Muscle of leg (tissue), 11 donors: Measurements from ENCODE around the gene FLACC1. TPM values are rescaled to one million over a fixed set of nuclear protein-coding genes. Genes with fewer than 3 reads are reported as not detected.
A peak's percentile ranks its signal among the peaks of the same experiment; 100 is the strongest.

Source experiments
- DNase-seq: peaks from one replicate; pipeline ENCODE4 v3.0.0; 2013
- H3K27ac ChIP-seq: one replicate; pipeline ENCODE4 v1.5.1; 2013; ENCODE audit warnings: mild to moderate bottlenecking, low read length, control low read depth
- H3K27me3 ChIP-seq: one replicate; pipeline ENCODE4 v1.6.1; 2013; ENCODE audit warnings: low read length; ENCODE audit not compliant: control insufficient read depth, insufficient read depth
- H3K36me3 ChIP-seq: one replicate; pipeline ENCODE4 v1.6.1; 2013; ENCODE audit warnings: low read length; ENCODE audit not compliant: control insufficient read depth, insufficient read depth
- H3K4me1 ChIP-seq: one replicate; pipeline ENCODE4 v1.6.1; 2013; ENCODE audit warnings: low read length; ENCODE audit not compliant: control insufficient read depth, insufficient read depth
- H3K4me3 ChIP-seq: one replicate; pipeline ENCODE4 v1.5.1; 2013; ENCODE audit warnings: low read length, control low read depth
- H3K9me3 ChIP-seq: replicated peaks from 2 replicates; pipeline ENCODE4 v1.6.1; 2013; ENCODE audit warnings: low read depth, low read length; ENCODE audit not compliant: control insufficient read depth
- WGBS: methylation state at CpG from one replicate; pipeline ENCODE4 v1.1.5; 2013; ENCODE audit warnings: missing lambda C conversion rate; ENCODE audit not compliant: insufficient coverage; 5-methylcytosine and 5-hydroxymethylcytosine counted together
- polyA plus RNA-seq, 8 donors: library from polyadenylated mRNA; unstranded; fragments of 120-200 nt; gene quantifications; one replicate each; pipeline versions ENCODE4 v1.2.1 to v1.2.3, GENCODE V29; 2013; ENCODE audit warnings: inconsistent platforms in 1 of 8, low replicate concordance in 1 of 8; ENCODE audit not compliant: insufficient read length in 8 of 8, insufficient read depth in 1 of 8
- total RNA-seq: library from RNA; stranded (reverse); fragments of 120-200 nt; gene quantifications from one replicate; pipeline ENCODE4 v1.2.4, GENCODE V29; 2013

The FLACC1 gene
- total and polyA plus RNA-seq, 9 donors, result 0.90 to 2.3 (median 1.5) TPM

DNA sequence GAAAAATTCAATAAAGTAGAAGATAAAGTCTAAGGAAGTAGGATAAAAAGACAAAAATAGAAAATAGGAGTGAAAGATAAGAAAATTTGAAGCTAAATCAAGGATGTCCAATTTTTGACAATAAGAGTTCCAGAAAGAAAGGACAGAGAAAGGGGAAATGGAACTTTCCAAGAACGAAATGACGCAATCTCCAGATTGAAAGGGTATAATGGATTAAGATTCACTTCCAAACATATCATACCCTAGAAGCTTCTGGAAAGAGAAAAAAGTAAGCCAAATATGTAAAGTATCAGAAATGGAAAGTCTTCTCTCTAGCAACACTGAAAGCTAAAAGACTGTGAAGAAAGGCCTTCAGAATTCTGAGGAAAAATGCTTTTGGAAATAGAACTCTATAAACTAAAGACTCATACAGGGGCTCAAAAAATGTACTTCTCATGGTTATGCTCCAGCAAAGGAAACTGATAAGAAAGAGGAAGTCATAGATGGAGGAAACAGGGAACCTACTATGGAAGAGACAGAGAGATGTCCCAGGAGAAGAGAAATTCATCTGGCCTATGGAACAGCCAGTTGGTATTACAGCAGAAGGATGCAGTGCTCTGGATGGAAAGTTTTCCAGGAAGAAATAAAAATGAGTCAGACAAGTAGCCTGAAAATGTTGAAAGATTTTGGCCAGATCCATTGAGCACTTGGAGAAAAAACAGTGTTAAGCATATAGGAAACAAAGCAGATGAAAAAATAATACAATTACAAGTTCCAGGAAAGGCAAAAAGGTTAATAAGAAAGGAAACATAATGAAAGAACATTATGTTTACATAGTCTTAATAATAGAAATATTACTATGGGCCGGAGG is 76.7 kb downstream of the FLACC1 start:
- Histone ChIP-seq H3K9me3 (no peaks in the 10 kb centered on the region), H3K4me1 (no peaks in the 10 kb centered on the region), H3K27me3 (no peaks in the 10 kb centered on the region), H3K27ac (no peak overlapping the region), H3K4me3 (no peak overlapping the region), H3K36me3 (peaks cover 6% of the 10 kb centered on the region)
- no peak for DNase-seq
- no CpG with 5 or more reads among the region's 3 CpGs for WGBS

DNA sequence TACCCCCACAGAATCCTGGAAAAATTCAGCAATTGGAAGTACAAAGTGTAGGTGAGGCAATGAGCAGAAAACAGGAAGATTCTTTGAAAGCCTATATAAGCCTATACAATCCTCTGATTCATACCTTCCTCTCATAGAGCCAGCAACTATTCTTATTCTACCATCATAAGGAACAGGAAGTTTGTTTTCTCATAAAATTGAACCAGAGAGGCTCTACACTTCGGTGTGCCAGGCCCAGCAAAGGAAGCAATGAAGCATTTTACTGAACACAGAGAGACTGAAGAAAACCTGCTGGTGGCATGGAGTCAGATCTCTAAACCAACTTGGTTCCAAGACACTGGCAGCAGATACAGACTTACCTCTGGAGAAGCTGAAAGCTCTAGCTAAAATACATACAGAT is 78.1 kb downstream of the FLACC1 start:
- H3K4me1 ChIP-seq, result no peaks in the 10 kb centered on the region
- DNase-seq, result no peak
- no peaks in the 10 kb centered on the region for H3K27me3 ChIP-seq
- H3K27ac ChIP-seq, result no peak overlapping the region
- no peak overlapping the region for H3K4me3 ChIP-seq
- no CpG with 5 or more reads among the region's 1 CpG for WGBS
- peaks cover 6% of the 10 kb centered on the region for H3K36me3 ChIP-seq
- H3K9me3 ChIP-seq, result no peaks in the 10 kb centered on the region

GRCh38 chr2:201276511-201276910 is 80.6 kb downstream of the FLACC1 start:
- H3K4me3 ChIP-seq, result no peak overlapping the region
- 95% methylated on average over 4 of the region's 6 CpGs for WGBS
- no peak overlapping the region for H3K27ac ChIP-seq
- no peaks in the 10 kb centered on the region for H3K4me1 ChIP-seq
- peaks cover 6% of the 10 kb centered on the region for H3K36me3 ChIP-seq
- no peaks in the 10 kb centered on the region for H3K27me3 ChIP-seq
- H3K9me3 ChIP-seq, result no peaks in the 10 kb centered on the region
- DNase-seq, result no peak

GRCh38 chr2:201275990-201276389 is 81.2 kb downstream of the FLACC1 start:
- H3K4me1 ChIP-seq, result no peaks in the 10 kb centered on the region
- no peaks in the 10 kb centered on the region for H3K27me3 ChIP-seq
- DNase-seq, result no peak
- 55% methylated on average over 5 of the region's 5 CpGs for WGBS
- peak overlapping the region; percentile 10 for H3K27ac ChIP-seq
- H3K36me3 ChIP-seq, result peaks cover 6% of the 10 kb centered on the region
- no peak overlapping the region for H3K4me3 ChIP-seq
- no peaks in the 10 kb centered on the region for H3K9me3 ChIP-seq

GRCh38 chr2:201275069-201275468 is 82.1 kb downstream of the FLACC1 start:
- Histone ChIP-seq H3K4me1 (no peaks in the 10 kb centered on the region), H3K4me3 (no peak overlapping the region), H3K36me3 (peaks cover 9% of the 10 kb centered on the region), H3K9me3 (no peaks in the 10 kb centered on the region), H3K27ac (peak overlapping the region; percentile 65), H3K27me3 (no peaks in the 10 kb centered on the region)
- WGBS, result no CpG with 5 or more reads among the region's 2 CpGs
- DNase-seq, result peak; percentile 77

- H3K27ac ChIP-seq, result no peak overlapping the region
- no peaks in the 10 kb centered on the region for H3K9me3 ChIP-seq
- H3K4me3 ChIP-seq, result no peak overlapping the region
- H3K4me1 ChIP-seq, result no peaks in the 10 kb centered on the region
- DNase-seq, result no peak
- no peaks in the 10 kb centered on the region for H3K27me3 ChIP-seq
- peaks cover 9% of the 10 kb centered on the region for H3K36me3 ChIP-seq
- 80% methylated on average over 1 of the region's 9 CpGs for WGBS
Observed at GRCh38 chr2:201273330-201273983, 83.7 kb downstream of the FLACC1 start.

DNA sequence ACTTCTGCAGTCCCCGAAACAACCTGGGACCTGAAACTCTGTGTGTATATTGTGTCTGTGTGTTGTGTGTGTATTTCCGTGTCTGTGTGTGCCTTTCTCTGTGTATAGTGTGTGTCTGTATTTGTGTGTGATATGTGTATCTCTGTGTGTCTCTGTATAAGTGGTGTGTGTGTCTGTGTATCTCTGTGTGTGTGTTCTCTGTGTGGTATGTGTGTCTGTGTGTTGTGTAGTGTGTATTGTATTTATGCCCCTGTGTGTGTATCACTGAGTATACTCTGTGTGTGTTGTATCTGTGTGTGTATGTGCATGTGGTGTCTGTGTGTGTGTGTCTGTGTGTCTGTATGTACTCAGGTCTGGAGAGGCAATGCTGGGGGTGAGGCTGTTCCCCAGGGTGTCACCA is 85.2 kb downstream of the FLACC1 start:
- Histone ChIP-seq H3K4me3 (no peak overlapping the region), H3K27ac (no peak overlapping the region), H3K9me3 (no peaks in the 10 kb centered on the region), H3K4me1 (no peaks in the 10 kb centered on the region), H3K27me3 (no peaks in the 10 kb centered on the region), H3K36me3 (peaks cover 12% of the 10 kb centered on the region)
- DNase-seq, result no peak
- WGBS, result 100% methylated on average over 2 of the region's 2 CpGs

DNA sequence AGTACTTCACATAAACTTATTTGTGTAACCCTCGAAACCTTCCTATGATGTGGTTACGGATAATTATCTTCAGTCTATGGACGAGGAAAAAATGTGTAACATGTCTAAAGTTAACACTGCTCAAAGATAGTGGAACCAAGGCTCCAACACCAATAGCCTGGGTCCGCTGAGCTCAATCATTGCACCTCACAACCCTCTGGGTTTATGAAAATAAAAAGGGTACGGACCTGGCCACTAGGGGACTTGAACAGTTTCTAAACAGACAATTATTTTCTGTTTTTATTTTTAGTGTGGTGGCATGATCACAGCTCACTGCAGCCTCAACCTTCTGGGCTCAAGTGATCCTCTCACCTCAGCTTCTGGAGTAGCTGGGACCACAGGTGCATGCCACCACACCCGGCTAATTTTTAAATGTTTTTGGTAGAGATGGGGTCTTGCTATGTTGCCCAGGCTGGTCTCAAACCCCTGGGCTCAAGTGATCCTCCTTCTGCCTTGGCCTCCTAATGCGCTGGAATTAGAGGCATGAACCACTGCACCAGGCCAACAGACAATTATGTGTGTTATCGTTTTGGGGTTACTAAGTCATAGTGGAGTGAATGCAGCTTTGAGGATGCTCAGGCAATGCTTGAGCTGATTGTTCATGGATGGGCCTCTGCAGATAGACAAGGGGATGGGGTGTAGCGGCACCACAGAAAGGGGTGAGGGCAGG is 86.7 kb downstream of the FLACC1 start:
- 100% methylated on average over 3 of the region's 9 CpGs for WGBS
- H3K36me3 ChIP-seq, result peaks cover 6% of the 10 kb centered on the region
- H3K9me3 ChIP-seq, result no peaks in the 10 kb centered on the region
- no peaks in the 10 kb centered on the region for H3K27me3 ChIP-seq
- H3K4me3 ChIP-seq, result no peak overlapping the region
- DNase-seq, result no peak
- no peaks in the 10 kb centered on the region for H3K4me1 ChIP-seq
- H3K27ac ChIP-seq, result no peak overlapping the region

GRCh38 chr2:201269764-201270163 is 87.4 kb downstream of the FLACC1 start:
- H3K27me3 ChIP-seq, result no peaks in the 10 kb centered on the region
- peaks cover 6% of the 10 kb centered on the region for H3K36me3 ChIP-seq
- no peak overlapping the region for H3K4me3 ChIP-seq
- WGBS, result no CpG with 5 or more reads among the region's 2 CpGs
- H3K4me1 ChIP-seq, result peaks cover 1% of the 10 kb centered on the region
- no peaks in the 10 kb centered on the region for H3K9me3 ChIP-seq
- no peak overlapping the region for H3K27ac ChIP-seq
- DNase-seq, result no peak
